Activated naive CD8-positive, alpha-beta T cell (primary cell): ENCODE data around the gene CCNH.

Experiments used
- H3K27ac Mint-ChIP-seq: one replicate; pipeline ENCODE4 v1.8.0; 2021; ENCODE audit warnings: mixed read lengths
- H3K27me3 Mint-ChIP-seq: one replicate; pipeline ENCODE4 v1.8.0; 2021; ENCODE audit warnings: mixed read lengths
- H3K36me3 Mint-ChIP-seq: one replicate; pipeline ENCODE4 v1.8.0; 2021; ENCODE audit warnings: mixed read lengths
- H3K4me1 Mint-ChIP-seq: one replicate; pipeline ENCODE4 v1.8.0; 2021; ENCODE audit warnings: low read depth, mixed read lengths
- H3K4me3 Mint-ChIP-seq: one replicate; pipeline ENCODE4 v1.8.0; 2021; ENCODE audit warnings: mild to moderate bottlenecking, mixed read lengths
- H3K9me3 Mint-ChIP-seq: one replicate; pipeline ENCODE4 v1.8.0; 2021; ENCODE audit warnings: low read depth, mixed read lengths

The CCNH gene

GRCh38 chr5:87411973-87412629 is 629 bp downstream of the CCNH start:
- H3K27me3 Mint-ChIP-seq, result no peaks in the 10 kb centered on the region
- no peaks in the 10 kb centered on the region for H3K9me3 Mint-ChIP-seq
- peak overlapping the region; percentile 98 for H3K4me3 Mint-ChIP-seq
- H3K36me3 Mint-ChIP-seq, result peaks cover 8% of the 10 kb centered on the region
- peak overlapping the region; percentile 90 for H3K27ac Mint-ChIP-seq
- H3K4me1 Mint-ChIP-seq, result peaks cover 50% of the 10 kb centered on the region

- no peaks in the 10 kb centered on the region for H3K27me3 Mint-ChIP-seq
- peak overlapping the region; percentile 90 for H3K27ac Mint-ChIP-seq
- no peaks in the 10 kb centered on the region for H3K9me3 Mint-ChIP-seq
- H3K4me1 Mint-ChIP-seq, result peaks cover 55% of the 10 kb centered on the region
- H3K4me3 Mint-ChIP-seq, result peak overlapping the region; percentile 98
- H3K36me3 Mint-ChIP-seq, result peaks cover 10% of the 10 kb centered on the region
These were observed 1.2 kb downstream of the CCNH start for GRCh38 chr5:87411586-87411972.

GRCh38 chr5:87410931-87411330 is 1.8 kb downstream of the CCNH start:
- H3K4me1 Mint-ChIP-seq, result peaks cover 61% of the 10 kb centered on the region
- H3K4me3 Mint-ChIP-seq, result peak overlapping the region; percentile 98
- H3K36me3 Mint-ChIP-seq, result peaks cover 10% of the 10 kb centered on the region
- peak overlapping the region; percentile 84 for H3K27ac Mint-ChIP-seq
- H3K9me3 Mint-ChIP-seq, result no peaks in the 10 kb centered on the region
- H3K27me3 Mint-ChIP-seq, result no peaks in the 10 kb centered on the region

- Mint-ChIP-seq H3K9me3 (no peaks in the 10 kb centered on the region), H3K27me3 (no peaks in the 10 kb centered on the region), H3K36me3 (peaks cover 10% of the 10 kb centered on the region), H3K27ac (peak overlapping the region; percentile 72), H3K4me1 (peaks cover 71% of the 10 kb centered on the region), H3K4me3 (peak overlapping the region; percentile 46)
These were observed 4.5 kb downstream of the CCNH start for GRCh38 chr5:87408204-87408603.

- Mint-ChIP-seq H3K27ac (peak overlapping the region; percentile 83), H3K4me1 (peaks cover 59% of the 10 kb centered on the region), H3K27me3 (no peaks in the 10 kb centered on the region), H3K9me3 (no peaks in the 10 kb centered on the region), H3K36me3 (peaks cover 18% of the 10 kb centered on the region), H3K4me3 (no peak overlapping the region)
These were observed 7.1 kb downstream of the CCNH start for GRCh38 chr5:87405472-87406155.

GRCh38 chr5:87404359-87404758 is 8.4 kb downstream of the CCNH start:
- H3K27me3 Mint-ChIP-seq, result no peaks in the 10 kb centered on the region
- H3K9me3 Mint-ChIP-seq, result no peaks in the 10 kb centered on the region
- no peak overlapping the region for H3K4me3 Mint-ChIP-seq
- peaks cover 60% of the 10 kb centered on the region for H3K4me1 Mint-ChIP-seq
- peak overlapping the region; percentile 24 for H3K27ac Mint-ChIP-seq
- H3K36me3 Mint-ChIP-seq, result peaks cover 17% of the 10 kb centered on the region

GRCh38 chr5:87403899-87404298 is 8.8 kb downstream of the CCNH start:
- H3K27me3 Mint-ChIP-seq, result no peaks in the 10 kb centered on the region
- peaks cover 56% of the 10 kb centered on the region for H3K4me1 Mint-ChIP-seq
- peak overlapping the region; percentile 36 for H3K27ac Mint-ChIP-seq
- no peaks in the 10 kb centered on the region for H3K9me3 Mint-ChIP-seq
- peaks cover 17% of the 10 kb centered on the region for H3K36me3 Mint-ChIP-seq
- no peak overlapping the region for H3K4me3 Mint-ChIP-seq

- Mint-ChIP-seq H3K4me3 (no peak overlapping the region), H3K36me3 (peaks cover 15% of the 10 kb centered on the region), H3K27me3 (no peaks in the 10 kb centered on the region), H3K27ac (peak overlapping the region; percentile 36), H3K4me1 (peaks cover 53% of the 10 kb centered on the region), H3K9me3 (no peaks in the 10 kb centered on the region)
These were observed 9.3 kb downstream of the CCNH start for GRCh38 chr5:87403409-87403808.

GRCh38 chr5:87401626-87402025 is 11.1 kb downstream of the CCNH start:
- Mint-ChIP-seq H3K9me3 (no peaks in the 10 kb centered on the region), H3K27me3 (no peaks in the 10 kb centered on the region), H3K27ac (no peak overlapping the region), H3K36me3 (peaks cover 10% of the 10 kb centered on the region), H3K4me3 (no peak overlapping the region), H3K4me1 (peaks cover 43% of the 10 kb centered on the region)

GRCh38 chr5:87400305-87400899 is 12.3 kb downstream of the CCNH start:
- no peak overlapping the region for H3K27ac Mint-ChIP-seq
- no peak overlapping the region for H3K4me3 Mint-ChIP-seq
- H3K36me3 Mint-ChIP-seq, result peaks cover 10% of the 10 kb centered on the region
- no peaks in the 10 kb centered on the region for H3K9me3 Mint-ChIP-seq
- H3K27me3 Mint-ChIP-seq, result no peaks in the 10 kb centered on the region
- peaks cover 31% of the 10 kb centered on the region for H3K4me1 Mint-ChIP-seq

- no peaks in the 10 kb centered on the region for H3K9me3 Mint-ChIP-seq
- H3K4me1 Mint-ChIP-seq, result peaks cover 31% of the 10 kb centered on the region
- peaks cover 10% of the 10 kb centered on the region for H3K36me3 Mint-ChIP-seq
- H3K4me3 Mint-ChIP-seq, result no peak overlapping the region
- H3K27ac Mint-ChIP-seq, result no peak overlapping the region
- no peaks in the 10 kb centered on the region for H3K27me3 Mint-ChIP-seq
These were observed 13.0 kb downstream of the CCNH start for GRCh38 chr5:87399720-87400119.

- Mint-ChIP-seq H3K36me3 (peaks cover 14% of the 10 kb centered on the region), H3K27me3 (no peaks in the 10 kb centered on the region), H3K9me3 (no peaks in the 10 kb centered on the region), H3K27ac (peak overlapping the region; percentile 41), H3K4me1 (peaks cover 28% of the 10 kb centered on the region), H3K4me3 (no peak overlapping the region)
These were observed 13.6 kb downstream of the CCNH start for GRCh38 chr5:87398981-87399614.

GRCh38 chr5:87394411-87395165 is 18.1 kb downstream of the CCNH start:
- H3K4me1 Mint-ChIP-seq, result peaks cover 31% of the 10 kb centered on the region
- H3K36me3 Mint-ChIP-seq, result peaks cover 7% of the 10 kb centered on the region
- no peaks in the 10 kb centered on the region for H3K27me3 Mint-ChIP-seq
- H3K27ac Mint-ChIP-seq, result peak overlapping the region; percentile 7
- H3K9me3 Mint-ChIP-seq, result no peaks in the 10 kb centered on the region
- no peak overlapping the region for H3K4me3 Mint-ChIP-seq

- H3K4me3 Mint-ChIP-seq, result no peak overlapping the region
- H3K27ac Mint-ChIP-seq, result peak overlapping the region; percentile 41
- peaks cover 31% of the 10 kb centered on the region for H3K4me1 Mint-ChIP-seq
- no peaks in the 10 kb centered on the region for H3K27me3 Mint-ChIP-seq
- H3K9me3 Mint-ChIP-seq, result no peaks in the 10 kb centered on the region
- peaks cover 7% of the 10 kb centered on the region for H3K36me3 Mint-ChIP-seq
These were observed 19.4 kb downstream of the CCNH start for GRCh38 chr5:87393331-87393730.
